ENCODE measurements around the gene PSMB4.

- no peak for TF ChIP-seq CTCF (optimal IDR thresholded peaks at IDR 0.05 in 1 of 3, IDR thresholded peaks at IDR 0.05 in 1 of 3, conservative IDR thresholded peaks at IDR 0.05 in 1 of 3; ENCODE audit: extremely low read depth in 1 of 3, insufficient read depth in 2 of 3, low read length in 3 of 3)
- TF ChIP-seq EZH2 (IDR thresholded peaks at IDR 0.05; ENCODE audit: low read length) = no peak
Measured at GRCh38 chr1:151418081-151418480, 18.7 kb downstream of the PSMB4 start.

All from keratinocyte (primary cell).